Thoracic aorta (tissue), 2 donors: ENCODE measurements around the gene NPTXR. TPM values are rescaled to one million over a fixed set of nuclear protein-coding genes. Genes with fewer than 3 reads are reported as not detected.

Experiments
- ATAC-seq: fragments of 150-250 bp; one replicate; pipeline ENCODE4 v1.8.0; 2017; ENCODE audit warnings: low read depth; ENCODE audit not compliant: insufficient number of reproducible peaks, low FRiP score
- DNase-seq: peaks from one replicate; pipeline ENCODE4 v3.0.0-alpha.2; 2020; ENCODE audit warnings: low spot score
- H3K27ac ChIP-seq, 2 donors: fragments of 200-600 bp; sonication (generic); 1 replicate in 1 of 2; 2 replicates in 1 of 2; pipeline ENCODE4 v1.5.1; 2016; ENCODE audit warnings: mild to moderate bottlenecking in 2 of 2, moderate library complexity in 2 of 2
- H3K27me3 ChIP-seq: fragments of 200-600 bp; sonication (generic); replicated peaks from 2 replicates; pipeline ENCODE4 v1.6.0; 2016; ENCODE audit warnings: mild to moderate bottlenecking; ENCODE audit not compliant: insufficient read depth
- H3K36me3 ChIP-seq: fragments of 200-600 bp; sonication (generic); one replicate; pipeline ENCODE4 v1.5.1; 2016
- H3K4me1 ChIP-seq, 2 donors: fragments of 200-600 bp; sonication (generic); 1 replicate in 1 of 2; 2 replicates in 1 of 2; pipeline versions ENCODE4 v1.5.1 to v1.6.0; 2016; ENCODE audit warnings: low read depth in 2 of 2, mild to moderate bottlenecking in 1 of 2; ENCODE audit not compliant: control insufficient read depth in 1 of 2
- H3K4me3 ChIP-seq: fragments of 200-600 bp; sonication (generic); 2 replicates; pipeline ENCODE4 v1.5.1; 2016; ENCODE audit warnings: mild to moderate bottlenecking
- H3K9me3 ChIP-seq: fragments of 200-600 bp; sonication (generic); 2 replicates; pipeline ENCODE4 v1.5.1; 2016
- CTCF ChIP-seq: fragments of 200-600 bp; sonication (generic); IDR thresholded peaks from one replicate; pipeline ENCODE4 v1.5.1; 2019; ENCODE audit warnings: antibody characterized with exemption
- total RNA-seq, 2 donors: library from RNA; depleted of rRNA; stranded (reverse); fragments of >200 nt; gene quantifications; one replicate each; pipeline versions ENCODE4 v1.1.0 to v1.2.3, GENCODE V29; 2016

Gene NPTXR
- total RNA-seq, 2 donors from 2014 or later, result 29.3 to 50.8 TPM

- peak; percentile 96 for ATAC-seq
- Histone ChIP-seq H3K4me1 (peaks cover 32 to 52% of the 10 kb centered on the region in 2 donors), H3K36me3 (peaks cover 6% of the 10 kb centered on the region), H3K9me3 (no peaks in the 10 kb centered on the region), H3K27me3 (no peaks in the 10 kb centered on the region), H3K4me3 (no peak overlapping the region), H3K27ac (peak overlapping the region; percentile 83 to 89)
- TF ChIP-seq CTCF, result no peak
- peak; percentile 28 for DNase-seq
Measured at GRCh38 chr22:38788021-38788816, 55.6 kb downstream of the NPTXR start.

- no peak for ATAC-seq
- Histone ChIP-seq H3K4me3 (no peak overlapping the region), H3K4me1 (peaks cover 24 to 63% of the 10 kb centered on the region in 2 donors), H3K27ac (peak overlapping the region; percentile 83 to 89), H3K9me3 (no peaks in the 10 kb centered on the region), H3K36me3 (peaks cover 6% of the 10 kb centered on the region), H3K27me3 (no peaks in the 10 kb centered on the region)
- TF ChIP-seq CTCF, result no peak
- no peak for DNase-seq
Measured at GRCh38 chr22:38786631-38787030, 57.2 kb downstream of the NPTXR start.

- Histone ChIP-seq H3K27ac (peak overlapping the region; percentile 83 to 89), H3K4me1 (peaks cover 24 to 73% of the 10 kb centered on the region in 2 donors), H3K9me3 (no peaks in the 10 kb centered on the region), H3K27me3 (no peaks in the 10 kb centered on the region), H3K36me3 (no peaks in the 10 kb centered on the region), H3K4me3 (no peak overlapping the region)
- ATAC-seq, result no peak
- DNase-seq, result no peak
- no peak for TF ChIP-seq CTCF
Measured at GRCh38 chr22:38784856-38785255, 59.0 kb downstream of the NPTXR start.

- ATAC-seq (no peak), DNase-seq (no peak)
- H3K4me3 ChIP-seq, result no peak overlapping the region
- no peaks in the 10 kb centered on the region for H3K27me3 ChIP-seq
- no peak overlapping the region for H3K27ac ChIP-seq
- H3K4me1 ChIP-seq, result peaks cover 23 to 69% of the 10 kb centered on the region in 2 donors
- no peak for TF ChIP-seq CTCF
- H3K36me3 ChIP-seq, result no peaks in the 10 kb centered on the region
- no peaks in the 10 kb centered on the region for H3K9me3 ChIP-seq
Measured at GRCh38 chr22:38784035-38784434, 59.8 kb downstream of the NPTXR start.

- no peak overlapping the region for H3K4me3 ChIP-seq
- no peaks in the 10 kb centered on the region for H3K27me3 ChIP-seq
- peak overlapping the region; percentile 5 to 44 for H3K27ac ChIP-seq
- no peak for TF ChIP-seq CTCF
- no peak for DNase-seq
- H3K4me1 ChIP-seq, result peaks cover 18 to 61% of the 10 kb centered on the region in 2 donors
- H3K9me3 ChIP-seq, result no peaks in the 10 kb centered on the region
- H3K36me3 ChIP-seq, result no peaks in the 10 kb centered on the region
- no peak for ATAC-seq
Measured at GRCh38 chr22:38783095-38783615, 60.7 kb downstream of the NPTXR start.
